CD4-positive, alpha-beta T cell treated with Interleukin-17A for 4 hours (primary cell): ENCODE data around the gene C16orf86.

ENCODE experiments used
- DNase-seq: peaks from one replicate; pipeline ENCODE4 v3.0.0-alpha.2; 2020; ENCODE audit warnings: mixed read lengths

The C16orf86 gene

GRCh38 chr16:67699265-67699664, 32.7 kb downstream of the C16orf86 start:
- DNase-seq: no peak

DNA sequence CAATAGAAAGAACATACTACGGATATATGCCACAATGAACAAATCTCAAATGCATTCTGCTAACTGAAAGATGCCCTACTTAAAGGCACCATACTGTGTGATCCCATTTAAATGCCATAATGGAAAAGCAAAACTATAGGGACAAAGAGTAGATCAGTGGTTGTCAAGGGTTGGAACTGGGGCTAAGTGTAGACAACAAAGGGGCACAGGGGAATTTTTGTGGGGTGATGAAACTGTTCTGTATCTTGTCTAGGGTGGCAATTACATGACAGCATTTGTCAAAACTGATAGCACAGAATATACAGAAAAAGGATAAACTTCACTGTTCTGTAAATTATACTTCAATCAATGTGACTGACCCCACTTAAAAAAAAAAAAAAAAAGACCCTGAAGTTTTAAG, 34.8 kb downstream of the C16orf86 start:
- DNase-seq: no peak

- DNase-seq: no peak
These were observed 35.5 kb downstream of the C16orf86 start for GRCh38 chr16:67702130-67702529.

DNA sequence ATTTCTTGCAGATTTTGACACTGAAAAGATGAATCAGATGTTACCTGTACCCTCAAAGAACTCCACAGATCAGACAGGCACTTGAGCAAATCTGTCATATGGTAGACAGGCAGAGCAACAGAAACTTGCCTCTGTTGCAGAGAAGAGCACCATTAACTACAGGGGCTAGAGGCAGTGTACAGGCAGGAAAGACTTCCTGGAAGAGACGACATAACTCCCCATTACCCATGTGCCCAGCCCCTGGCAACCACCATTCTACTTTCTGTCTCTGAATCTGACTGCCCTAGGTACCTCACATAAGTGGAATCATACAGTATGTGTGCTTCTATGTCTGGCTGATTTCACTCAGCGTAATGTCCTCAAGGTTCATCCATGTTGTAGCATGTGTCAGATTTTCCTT, 37.0 kb downstream of the C16orf86 start:
- DNase-seq: no peak

DNA sequence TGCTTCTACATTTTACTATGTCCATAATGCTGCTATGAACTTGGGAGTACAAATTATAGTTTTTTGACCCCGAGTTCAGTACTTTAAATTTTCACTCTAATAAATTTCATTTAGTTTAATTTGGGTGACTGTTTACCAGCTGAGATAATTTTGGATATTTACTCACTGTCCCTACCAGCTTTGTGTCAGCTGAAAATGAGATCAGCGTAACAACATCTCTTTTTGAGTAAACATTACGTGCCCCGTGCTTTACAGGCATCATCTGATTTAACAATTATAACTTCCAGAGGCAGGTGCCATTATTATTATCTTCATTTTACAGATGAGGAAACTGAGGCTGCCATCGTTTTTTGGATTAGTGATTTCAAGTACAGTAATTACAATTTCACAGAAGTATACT, 37.5 kb downstream of the C16orf86 start:
- DNase-seq: no peak

DNA sequence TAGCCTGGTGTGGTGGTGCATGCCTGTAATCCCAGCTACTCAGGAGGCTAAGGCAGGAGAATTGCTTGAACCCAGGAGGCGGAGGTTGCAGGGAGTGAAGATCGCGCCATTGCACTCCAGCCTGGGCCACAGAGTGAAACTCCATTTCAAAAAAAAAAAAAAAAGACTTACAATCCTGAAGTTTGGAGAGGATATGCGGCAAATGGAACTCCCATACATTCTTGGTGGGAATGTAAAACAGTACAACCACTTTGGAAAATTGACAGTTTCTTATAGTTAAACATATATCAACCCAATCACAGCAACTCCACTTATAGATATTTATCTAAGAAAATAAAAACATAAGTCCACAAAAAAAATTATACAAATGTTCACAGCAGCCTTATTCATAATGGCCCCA, 40.6 kb downstream of the C16orf86 start:
- DNase-seq: no peak

- DNase-seq: no peak
These were observed 41.2 kb downstream of the C16orf86 start for GRCh38 chr16:67707790-67708189.

DNA sequence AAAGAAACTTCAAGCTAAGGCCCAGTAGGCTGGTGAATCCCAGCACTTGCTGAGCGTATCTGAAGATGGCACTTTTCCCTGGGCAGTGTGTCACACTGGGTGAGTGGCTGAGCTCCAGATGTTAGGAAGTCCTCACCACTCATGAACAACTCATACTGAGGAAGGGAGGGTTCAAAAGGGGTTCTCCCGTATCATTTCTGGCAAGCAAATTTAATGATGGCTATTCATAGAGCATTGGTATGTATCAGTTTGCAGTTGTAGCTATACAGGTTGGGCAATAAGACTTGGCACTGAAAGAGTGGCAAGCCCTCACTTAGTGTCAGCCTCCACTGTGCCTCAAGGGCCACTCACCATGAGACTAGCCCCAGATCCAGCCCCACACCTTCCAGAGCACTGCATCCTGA, 41.8 kb downstream of the C16orf86 start:
- DNase-seq: no peak

GRCh38 chr16:67709050-67709449, 42.4 kb downstream of the C16orf86 start:
- no peak for DNase-seq

DNA sequence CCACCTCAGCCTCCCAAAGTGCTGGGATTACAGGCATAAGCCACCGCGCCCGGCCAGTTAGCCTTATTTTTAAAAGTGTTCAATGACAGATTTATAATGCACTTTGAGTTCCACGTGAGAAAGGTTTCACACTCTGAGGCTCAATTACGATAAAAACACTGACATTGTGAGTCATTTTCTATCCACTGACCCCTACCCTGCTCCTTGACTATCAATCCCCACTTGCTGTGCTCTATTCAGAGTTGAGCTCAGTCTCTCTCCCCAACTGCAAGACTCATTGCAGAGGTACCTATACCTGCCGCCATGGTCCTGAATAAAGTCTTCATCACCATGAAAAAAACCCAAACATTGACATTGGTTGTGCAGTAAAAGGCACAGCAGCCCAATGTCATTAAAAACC, 44.0 kb downstream of the C16orf86 start:
- no peak for DNase-seq

DNA sequence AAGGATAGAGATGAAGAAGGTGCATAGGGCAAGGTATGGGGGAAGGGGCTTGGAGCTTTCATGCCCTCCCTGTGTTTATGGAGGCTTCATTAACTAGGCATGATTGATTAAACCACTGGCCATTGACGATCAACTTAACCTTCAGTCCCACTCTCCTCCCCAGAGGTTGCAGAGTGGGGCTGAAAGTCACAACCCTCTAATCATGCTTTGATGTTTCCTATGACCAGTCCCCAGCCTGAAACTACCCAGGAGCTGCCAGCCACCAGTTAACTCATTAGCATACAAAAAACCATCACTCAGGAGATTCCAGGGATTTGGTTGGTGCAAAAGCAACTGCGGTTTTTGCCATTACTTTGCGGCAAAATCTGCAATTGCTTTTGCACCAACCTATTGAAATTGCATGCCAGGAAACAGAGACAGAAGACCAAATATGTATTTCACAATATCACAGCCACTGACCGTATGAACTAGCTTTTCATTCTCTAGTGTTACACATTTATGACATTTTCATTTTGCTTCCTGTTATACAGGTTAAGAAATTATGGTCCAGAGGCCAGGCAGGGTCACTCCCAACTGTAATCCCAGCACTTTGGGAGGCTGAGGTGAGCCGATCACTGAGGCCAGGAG, 47.1 kb downstream of the C16orf86 start:
- DNase-seq: no peak

GRCh38 chr16:67714522-67714921, 47.9 kb downstream of the C16orf86 start:
- no peak for DNase-seq

GRCh38 chr16:67716097-67716496, 49.5 kb downstream of the C16orf86 start:
- no peak for DNase-seq
